ENCODE measurements around the gene TMEM273.

Gene TMEM273

GRCh38 chr10:49111320-49111698 is 76.9 kb downstream of the TMEM273 start:
- no peak overlapping the region for H3K4me3 ChIP-seq (ENCODE audit: low read length in 2 of 2)
- H3K36me3 ChIP-seq (ENCODE audit: control insufficient read depth in 2 of 2, insufficient read depth in 2 of 2, low read length in 2 of 2): no peaks in the 10 kb centered on the region
- peaks cover 4% of the 10 kb centered on the region in 2 donors for H3K27me3 ChIP-seq (ENCODE audit: control insufficient read depth in 2 of 2, insufficient read depth in 2 of 2, low read length in 2 of 2)
- H3K9me3 ChIP-seq (ENCODE audit: control insufficient read depth in 2 of 2, low read length in 2 of 2): no peaks in the 10 kb centered on the region
- no peak overlapping the region for H3K9ac ChIP-seq (ENCODE audit: low read depth in 1 of 2, low read length in 2 of 2)
- H3K4me1 ChIP-seq (ENCODE audit: control insufficient read depth in 2 of 2, insufficient read depth in 2 of 2, low read length in 2 of 2): peaks cover 0 to 3% of the 10 kb centered on the region in 2 donors
- H3K27ac ChIP-seq (ENCODE audit: low read depth in 2 of 2, low read length in 2 of 2): no peak overlapping the region

GRCh38 chr10:49110684-49111319 is 77.4 kb downstream of the TMEM273 start:
- Histone ChIP-seq H3K9me3 (ENCODE audit: control insufficient read depth in 2 of 2, low read length in 2 of 2) (no peaks in the 10 kb centered on the region), H3K36me3 (ENCODE audit: control insufficient read depth in 2 of 2, insufficient read depth in 2 of 2, low read length in 2 of 2) (no peaks in the 10 kb centered on the region), H3K27me3 (ENCODE audit: control insufficient read depth in 2 of 2, insufficient read depth in 2 of 2, low read length in 2 of 2) (peaks cover 2 to 3% of the 10 kb centered on the region in 2 donors), H3K27ac (ENCODE audit: low read depth in 2 of 2, low read length in 2 of 2) (no peak overlapping the region), H3K9ac (ENCODE audit: low read depth in 1 of 2, low read length in 2 of 2) (no peak overlapping the region), H3K4me1 (ENCODE audit: control insufficient read depth in 2 of 2, insufficient read depth in 2 of 2, low read length in 2 of 2) (peaks cover 0 to 3% of the 10 kb centered on the region in 2 donors), H3K4me3 (ENCODE audit: low read length in 2 of 2) (no peak overlapping the region)

DNA sequence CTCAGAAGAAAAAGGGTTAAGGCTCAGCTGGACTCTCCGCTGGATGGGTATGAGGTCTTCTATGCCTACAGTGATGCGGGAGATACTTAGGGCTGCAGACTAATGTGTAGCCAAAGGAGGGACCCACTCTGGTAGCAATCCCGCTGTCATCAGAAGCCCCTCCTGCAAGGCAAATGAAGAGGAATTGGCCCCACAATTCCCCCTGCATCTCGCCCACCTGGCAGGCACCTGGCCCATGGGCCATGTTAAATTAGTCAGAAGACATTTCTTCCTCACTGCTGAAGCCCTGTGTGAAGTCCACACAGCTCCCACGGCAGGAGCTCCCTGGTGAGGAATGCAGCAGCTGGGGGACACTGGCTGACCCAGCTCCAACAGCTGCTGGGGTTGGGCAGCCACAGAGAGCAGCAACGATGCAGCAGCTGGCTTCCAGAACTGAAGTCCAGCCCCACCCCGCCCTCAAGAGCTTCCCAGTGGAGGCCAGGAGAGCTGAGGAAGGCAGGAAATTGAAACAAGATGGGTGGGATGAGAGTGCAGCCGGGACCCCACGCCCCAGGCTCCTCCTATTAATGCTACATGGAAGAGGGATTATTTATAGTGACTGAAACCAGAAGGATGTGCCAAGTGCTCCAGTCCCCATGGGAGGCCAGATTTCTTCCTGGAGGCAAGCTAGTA is 78.4 kb downstream of the TMEM273 start:
- Histone ChIP-seq H3K9me3 (ENCODE audit: control insufficient read depth in 2 of 2, low read length in 2 of 2) (no peaks in the 10 kb centered on the region), H3K27ac (ENCODE audit: low read depth in 2 of 2, low read length in 2 of 2) (no peak overlapping the region), H3K36me3 (ENCODE audit: control insufficient read depth in 2 of 2, insufficient read depth in 2 of 2, low read length in 2 of 2) (no peaks in the 10 kb centered on the region), H3K4me3 (ENCODE audit: low read length in 2 of 2) (no peak overlapping the region), H3K4me1 (ENCODE audit: control insufficient read depth in 2 of 2, insufficient read depth in 2 of 2, low read length in 2 of 2) (no peaks in the 10 kb centered on the region), H3K27me3 (ENCODE audit: control insufficient read depth in 2 of 2, insufficient read depth in 2 of 2, low read length in 2 of 2) (peaks cover 0 to 2% of the 10 kb centered on the region in 2 donors), H3K9ac (ENCODE audit: low read depth in 1 of 2, low read length in 2 of 2) (no peak overlapping the region)

DNA sequence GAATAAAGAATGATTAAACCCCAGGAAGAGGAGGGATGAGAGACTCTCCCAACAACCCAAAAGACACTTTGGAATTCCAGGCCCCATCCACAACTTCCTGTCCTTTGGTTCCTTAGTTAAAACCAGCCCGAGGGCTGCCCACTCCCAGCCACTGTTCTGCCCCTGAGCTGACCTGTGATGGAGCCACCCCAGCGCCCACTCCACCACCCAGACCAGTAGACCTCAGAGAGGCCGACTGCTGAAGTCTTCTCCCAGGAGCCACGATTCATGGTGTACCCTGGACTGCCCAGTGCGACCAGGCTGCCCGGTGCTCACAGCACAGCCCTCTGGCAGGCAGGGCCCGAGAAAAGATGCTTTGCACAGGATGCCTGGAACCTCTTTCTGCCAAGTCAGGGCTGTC is 79.5 kb downstream of the TMEM273 start:
- no peaks in the 10 kb centered on the region for H3K9me3 ChIP-seq (ENCODE audit: control insufficient read depth in 2 of 2, low read length in 2 of 2)
- no peak overlapping the region for H3K4me3 ChIP-seq (ENCODE audit: low read length in 2 of 2)
- no peaks in the 10 kb centered on the region for H3K4me1 ChIP-seq (ENCODE audit: control insufficient read depth in 2 of 2, insufficient read depth in 2 of 2, low read length in 2 of 2)
- H3K27ac ChIP-seq (ENCODE audit: low read depth in 2 of 2, low read length in 2 of 2): no peak overlapping the region
- H3K36me3 ChIP-seq (ENCODE audit: control insufficient read depth in 2 of 2, insufficient read depth in 2 of 2, low read length in 2 of 2): no peaks in the 10 kb centered on the region
- no peak overlapping the region for H3K9ac ChIP-seq (ENCODE audit: low read depth in 1 of 2, low read length in 2 of 2)
- peaks cover 0 to 2% of the 10 kb centered on the region in 2 donors for H3K27me3 ChIP-seq (ENCODE audit: control insufficient read depth in 2 of 2, insufficient read depth in 2 of 2, low read length in 2 of 2)

- H3K36me3 ChIP-seq (ENCODE audit: control insufficient read depth in 2 of 2, insufficient read depth in 2 of 2, low read length in 2 of 2): no peaks in the 10 kb centered on the region
- no peaks in the 10 kb centered on the region for H3K4me1 ChIP-seq (ENCODE audit: control insufficient read depth in 2 of 2, insufficient read depth in 2 of 2, low read length in 2 of 2)
- H3K27ac ChIP-seq (ENCODE audit: low read depth in 2 of 2, low read length in 2 of 2): no peak overlapping the region
- H3K4me3 ChIP-seq (ENCODE audit: low read length in 2 of 2): no peak overlapping the region
- no peaks in the 10 kb centered on the region for H3K27me3 ChIP-seq (ENCODE audit: control insufficient read depth in 2 of 2, insufficient read depth in 2 of 2, low read length in 2 of 2)
- no peak overlapping the region for H3K9ac ChIP-seq (ENCODE audit: low read depth in 1 of 2, low read length in 2 of 2)
- H3K9me3 ChIP-seq (ENCODE audit: control insufficient read depth in 2 of 2, low read length in 2 of 2): no peaks in the 10 kb centered on the region
Measured at GRCh38 chr10:49107887-49108267, 80.3 kb downstream of the TMEM273 start.

- H3K9me3 ChIP-seq (ENCODE audit: control insufficient read depth in 2 of 2, low read length in 2 of 2): no peaks in the 10 kb centered on the region
- H3K36me3 ChIP-seq (ENCODE audit: control insufficient read depth in 2 of 2, insufficient read depth in 2 of 2, low read length in 2 of 2): no peaks in the 10 kb centered on the region
- H3K9ac ChIP-seq (ENCODE audit: low read depth in 1 of 2, low read length in 2 of 2): no peak overlapping the region
- no peak overlapping the region for H3K4me3 ChIP-seq (ENCODE audit: low read length in 2 of 2)
- no peak overlapping the region for H3K27ac ChIP-seq (ENCODE audit: low read depth in 2 of 2, low read length in 2 of 2)
- no peaks in the 10 kb centered on the region for H3K4me1 ChIP-seq (ENCODE audit: control insufficient read depth in 2 of 2, insufficient read depth in 2 of 2, low read length in 2 of 2)
- no peaks in the 10 kb centered on the region for H3K27me3 ChIP-seq (ENCODE audit: control insufficient read depth in 2 of 2, insufficient read depth in 2 of 2, low read length in 2 of 2)
Measured at GRCh38 chr10:49107111-49107886, 80.9 kb downstream of the TMEM273 start.

DNA sequence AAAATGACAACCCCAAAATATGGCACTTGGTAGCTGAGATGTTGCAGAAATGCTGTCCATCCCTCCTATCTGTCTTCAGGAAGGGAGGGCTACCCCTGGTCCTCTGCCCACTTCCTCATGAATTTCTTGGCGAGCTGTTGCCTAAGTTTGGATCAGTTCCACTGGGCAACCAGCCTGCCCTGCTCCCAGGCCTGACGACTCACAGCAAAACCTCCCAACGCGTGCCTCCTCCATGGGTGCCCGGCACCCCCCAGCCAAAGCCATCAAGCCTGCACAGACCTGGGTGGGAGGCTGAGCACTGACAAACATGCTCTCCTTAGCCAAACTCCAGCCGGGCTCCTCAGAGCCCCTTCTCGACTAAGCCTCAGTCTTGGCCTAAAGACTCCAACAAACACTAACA is 81.7 kb downstream of the TMEM273 start:
- Histone ChIP-seq H3K36me3 (ENCODE audit: control insufficient read depth in 2 of 2, insufficient read depth in 2 of 2, low read length in 2 of 2) (no peaks in the 10 kb centered on the region), H3K4me3 (ENCODE audit: low read length in 2 of 2) (no peak overlapping the region), H3K9me3 (ENCODE audit: control insufficient read depth in 2 of 2, low read length in 2 of 2) (no peaks in the 10 kb centered on the region), H3K27ac (ENCODE audit: low read depth in 2 of 2, low read length in 2 of 2) (no peak overlapping the region), H3K4me1 (ENCODE audit: control insufficient read depth in 2 of 2, insufficient read depth in 2 of 2, low read length in 2 of 2) (no peaks in the 10 kb centered on the region), H3K27me3 (ENCODE audit: control insufficient read depth in 2 of 2, insufficient read depth in 2 of 2, low read length in 2 of 2) (no peaks in the 10 kb centered on the region), H3K9ac (ENCODE audit: low read depth in 1 of 2, low read length in 2 of 2) (no peak overlapping the region)

DNA sequence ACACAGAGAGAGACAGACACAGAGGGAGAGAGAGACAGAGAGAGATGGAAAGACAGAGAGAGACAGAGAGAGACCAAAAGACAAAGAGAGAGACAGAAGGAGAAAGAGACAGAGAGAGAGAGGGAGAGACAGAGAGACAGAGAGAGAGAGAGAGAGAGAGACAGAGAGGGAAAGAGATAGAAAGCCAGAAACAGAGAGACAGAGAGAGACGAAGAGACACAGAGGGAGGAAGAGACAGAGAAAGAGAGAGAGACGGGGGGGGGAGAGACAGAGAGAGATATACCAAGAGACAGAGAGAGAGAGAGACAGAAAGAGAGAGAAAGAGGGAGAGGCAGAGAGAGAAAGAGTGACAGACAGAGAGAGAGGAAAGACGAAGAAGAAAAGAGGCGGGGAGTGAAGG is 83.1 kb downstream of the TMEM273 start:
- Histone ChIP-seq H3K4me3 (ENCODE audit: low read length in 2 of 2) (no peak overlapping the region), H3K36me3 (ENCODE audit: control insufficient read depth in 2 of 2, insufficient read depth in 2 of 2, low read length in 2 of 2) (no peaks in the 10 kb centered on the region), H3K4me1 (ENCODE audit: control insufficient read depth in 2 of 2, insufficient read depth in 2 of 2, low read length in 2 of 2) (no peaks in the 10 kb centered on the region), H3K9me3 (ENCODE audit: control insufficient read depth in 2 of 2, low read length in 2 of 2) (no peaks in the 10 kb centered on the region), H3K27me3 (ENCODE audit: control insufficient read depth in 2 of 2, insufficient read depth in 2 of 2, low read length in 2 of 2) (no peaks in the 10 kb centered on the region), H3K27ac (ENCODE audit: low read depth in 2 of 2, low read length in 2 of 2) (no peak overlapping the region), H3K9ac (ENCODE audit: low read depth in 1 of 2, low read length in 2 of 2) (no peak overlapping the region)
